Parathyroid adenoma (tissue), 2 donors: ENCODE measurements around the gene ANAPC4.
"Not testable (repeated sequence)": the region's sequence is repeated elsewhere in the genome, so short reads cannot be mapped to it uniquely, and the experiment has no call there.

Experiments
- H2AFZ ChIP-seq: fragments of 300-600 bp; sonication (generic); one replicate; pipeline ENCODE4 v1.7.0; 2017; ENCODE audit warnings: antibody characterized with exemption, mild to moderate bottlenecking
- H3K27ac ChIP-seq: fragments of 300-600 bp; sonication (generic); one replicate; pipeline ENCODE4 v1.7.0; 2017
- H3K27me3 ChIP-seq: fragments of 300-600 bp; sonication (generic); one replicate; pipeline ENCODE4 v1.7.0; 2017; ENCODE audit warnings: low read length; ENCODE audit not compliant: control insufficient read depth, insufficient read depth
- H3K36me3 ChIP-seq: fragments of 300-600 bp; sonication (generic); one replicate; pipeline ENCODE4 v1.7.0; 2017; ENCODE audit warnings: low read length; ENCODE audit not compliant: control insufficient read depth, insufficient read depth
- H3K4me1 ChIP-seq: fragments of 300-600 bp; sonication (generic); one replicate; pipeline ENCODE4 v1.7.0; 2017; ENCODE audit warnings: control low read depth
- H3K4me2 ChIP-seq: fragments of 300-600 bp; sonication (generic); one replicate; pipeline ENCODE4 v1.7.0; 2017; ENCODE audit warnings: low read length
- H3K4me3 ChIP-seq: fragments of 300-600 bp; sonication (generic); one replicate; pipeline ENCODE4 v1.7.0; 2017; ENCODE audit warnings: low read depth, low read length
- H3K79me2 ChIP-seq: fragments of 300-600 bp; sonication (generic); one replicate; pipeline ENCODE4 v1.7.0; 2017; ENCODE audit warnings: control low read depth
- H3K9ac ChIP-seq: fragments of 300-600 bp; sonication (generic); one replicate; pipeline ENCODE4 v1.7.0; 2017; ENCODE audit warnings: mild to moderate bottlenecking
- H3K9me3 ChIP-seq: fragments of 300-600 bp; sonication (generic); one replicate; pipeline ENCODE4 v1.7.0; 2017; ENCODE audit warnings: low read length; ENCODE audit not compliant: control insufficient read depth
- CTCF ChIP-seq: fragments of 300-600 bp; sonication (generic); IDR thresholded peaks from one replicate; pipeline ENCODE4 v1.7.0; 2017; ENCODE audit warnings: antibody characterized with exemption, mild to moderate bottlenecking
- donor health status: primary hyperparathyroidism.

Gene ANAPC4

GRCh38 chr4:25367004-25367621 is 9.9 kb upstream of the ANAPC4 start:
- no peaks in the 10 kb centered on the region for H3K79me2 ChIP-seq
- peak; percentile 58 for TF ChIP-seq CTCF
- H2AFZ ChIP-seq, result no peak overlapping the region
- H3K4me2 ChIP-seq, result no peak overlapping the region
- peaks cover 12% of the 10 kb centered on the region for H3K4me1 ChIP-seq
- H3K9me3 ChIP-seq, result no peaks in the 10 kb centered on the region
- no peaks in the 10 kb centered on the region for H3K36me3 ChIP-seq
- H3K27me3 ChIP-seq, result no peaks in the 10 kb centered on the region
- H3K27ac ChIP-seq, result peak overlapping the region; percentile 79
- H3K9ac ChIP-seq, result no peak overlapping the region
- no peak overlapping the region for H3K4me3 ChIP-seq

- H2AFZ ChIP-seq, result no peak overlapping the region
- no peaks in the 10 kb centered on the region for H3K9me3 ChIP-seq
- H3K79me2 ChIP-seq, result no peaks in the 10 kb centered on the region
- TF ChIP-seq CTCF, result no peak
- H3K36me3 ChIP-seq, result no peaks in the 10 kb centered on the region
- H3K4me2 ChIP-seq, result peak overlapping the region; percentile 57
- no peaks in the 10 kb centered on the region for H3K27me3 ChIP-seq
- H3K4me1 ChIP-seq, result peaks cover 12% of the 10 kb centered on the region
- H3K4me3 ChIP-seq, result peak overlapping the region; percentile 14
- H3K27ac ChIP-seq, result peak overlapping the region; percentile 79
- H3K9ac ChIP-seq, result no peak overlapping the region
These were observed 9.2 kb upstream of the ANAPC4 start for GRCh38 chr4:25367877-25368276.

- Histone ChIP-seq H2AFZ (no peak overlapping the region), H3K9me3 (no peaks in the 10 kb centered on the region), H3K79me2 (no peaks in the 10 kb centered on the region), H3K27me3 (no peaks in the 10 kb centered on the region), H3K4me3 (peak overlapping the region; percentile 33), H3K27ac (peak overlapping the region; percentile 79), H3K36me3 (no peaks in the 10 kb centered on the region), H3K4me2 (peak overlapping the region; percentile 57), H3K9ac (no peak overlapping the region), H3K4me1 (peaks cover 12% of the 10 kb centered on the region)
- TF ChIP-seq CTCF, result no peak
These were observed 8.7 kb upstream of the ANAPC4 start for GRCh38 chr4:25368315-25368714.

- no peak overlapping the region for H2AFZ ChIP-seq
- H3K36me3 ChIP-seq, result no peaks in the 10 kb centered on the region
- H3K27me3 ChIP-seq, result no peaks in the 10 kb centered on the region
- peaks cover 15% of the 10 kb centered on the region for H3K4me1 ChIP-seq
- H3K9ac ChIP-seq, result no peak overlapping the region
- TF ChIP-seq CTCF, result no peak
- no peak overlapping the region for H3K4me2 ChIP-seq
- no peaks in the 10 kb centered on the region for H3K79me2 ChIP-seq
- H3K27ac ChIP-seq, result peak overlapping the region; percentile 32
- H3K4me3 ChIP-seq, result no peak overlapping the region
- no peaks in the 10 kb centered on the region for H3K9me3 ChIP-seq
These were observed 6.8 kb upstream of the ANAPC4 start for GRCh38 chr4:25370242-25370641.

- H3K4me2 ChIP-seq, H3K4me3 ChIP-seq, H3K9me3 ChIP-seq, H3K9ac ChIP-seq, H3K79me2 ChIP-seq, H3K36me3 ChIP-seq, H3K27me3 ChIP-seq, H2AFZ ChIP-seq: not testable (repeated sequence)
- peaks cover 12% of the 10 kb centered on the region for H3K4me1 ChIP-seq
- H3K27ac ChIP-seq, result peak overlapping the region; percentile 55
These were observed 4.5 kb upstream of the ANAPC4 start for GRCh38 chr4:25372549-25372948.
